ENCODE measurements around the gene AGER.

AGER gene

DNA sequence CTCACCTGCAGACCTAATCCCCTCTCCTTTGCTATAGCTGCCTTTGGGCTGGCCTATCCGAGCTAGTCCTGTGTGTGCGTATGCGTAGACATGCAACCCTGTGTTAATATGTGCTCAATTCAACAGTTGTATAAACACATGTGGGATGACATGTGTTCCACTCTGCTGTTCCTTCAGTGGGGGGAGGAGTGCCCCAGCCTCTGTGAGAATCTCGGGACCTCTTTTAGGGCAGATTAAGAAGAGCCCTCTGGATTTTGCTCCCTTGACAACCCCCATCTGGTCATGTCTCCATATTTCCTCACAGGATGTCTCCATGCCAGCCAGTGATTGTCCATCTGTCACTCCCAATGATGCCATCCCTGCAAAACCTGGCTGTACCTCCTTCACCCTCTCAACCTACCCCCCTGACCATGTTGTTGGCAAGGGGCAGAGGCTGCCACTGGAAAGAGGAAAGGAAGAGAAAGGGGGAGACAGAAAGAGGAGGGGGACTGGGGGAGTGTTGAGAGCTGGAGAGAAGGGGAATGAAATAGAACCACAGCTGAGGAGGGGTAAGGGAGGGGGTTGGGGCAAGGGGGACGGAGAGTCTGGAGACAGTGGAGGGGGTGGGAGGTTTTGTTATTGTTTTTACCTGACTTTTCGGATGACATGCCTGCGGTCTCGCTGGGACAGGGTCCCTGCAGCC lies 32.7 kb downstream of the AGER start:
- Histone ChIP-seq H3K4me3 (ENCODE audit: low read depth in 1 of 2, low read length in 2 of 2) (no peak overlapping the region), H3K9ac (ENCODE audit: low read depth, low read length) (no peak overlapping the region), H3K9me3 (ENCODE audit: insufficient read depth, low read length, severe bottlenecking) (no peaks in the 10 kb centered on the region), H3K4me1 (ENCODE audit: insufficient read depth, low read length) (peaks cover 25% of the 10 kb centered on the region), H3K27ac (ENCODE audit: low read length) (no peak overlapping the region), H3K36me3 (ENCODE audit: insufficient read depth, low read length) (peaks cover 10% of the 10 kb centered on the region), H2AFZ (ENCODE audit: low read depth, low read length) (no peak overlapping the region), H3K27me3 (ENCODE audit: insufficient read depth, low read length, poor library complexity) (peaks cover 7% of the 10 kb centered on the region), H4K20me1 (ENCODE audit: insufficient read depth, low read length) (peaks cover 9% of the 10 kb centered on the region; the same call in 1 of the 2 replicates), H3K79me2 (ENCODE audit: insufficient read depth, low read length) (peaks cover 20% of the 10 kb centered on the region), H3K4me2 (ENCODE audit: insufficient read depth, low read length) (no peak overlapping the region)
- TF ChIP-seq, protein P1, sequence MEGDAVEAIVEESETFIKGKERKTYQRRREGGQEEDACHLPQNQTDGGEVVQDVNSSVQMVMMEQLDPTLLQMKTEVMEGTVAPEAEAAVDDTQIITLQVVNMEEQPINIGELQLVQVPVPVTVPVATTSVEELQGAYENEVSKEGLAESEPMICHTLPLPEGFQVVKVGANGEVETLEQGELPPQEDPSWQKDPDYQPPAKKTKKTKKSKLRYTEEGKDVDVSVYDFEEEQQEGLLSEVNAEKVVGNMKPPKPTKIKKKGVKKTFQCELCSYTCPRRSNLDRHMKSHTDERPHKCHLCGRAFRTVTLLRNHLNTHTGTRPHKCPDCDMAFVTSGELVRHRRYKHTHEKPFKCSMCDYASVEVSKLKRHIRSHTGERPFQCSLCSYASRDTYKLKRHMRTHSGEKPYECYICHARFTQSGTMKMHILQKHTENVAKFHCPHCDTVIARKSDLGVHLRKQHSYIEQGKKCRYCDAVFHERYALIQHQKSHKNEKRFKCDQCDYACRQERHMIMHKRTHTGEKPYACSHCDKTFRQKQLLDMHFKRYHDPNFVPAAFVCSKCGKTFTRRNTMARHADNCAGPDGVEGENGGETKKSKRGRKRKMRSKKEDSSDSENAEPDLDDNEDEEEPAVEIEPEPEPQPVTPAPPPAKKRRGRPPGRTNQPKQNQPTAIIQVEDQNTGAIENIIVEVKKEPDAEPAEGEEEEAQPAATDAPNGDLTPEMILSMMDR (IDR thresholded peaks at IDR 0.05; ENCODE audit: borderline replicate concordance, extremely low read depth, low read length, poor library complexity, severe bottlenecking): no peak
- no peak for TF ChIP-seq EZH2 (IDR thresholded peaks at IDR 0.05; ENCODE audit: borderline replicate concordance, low read depth, low read length, severe bottlenecking)
- DNase-seq (no peak), ATAC-seq (ENCODE audit: insufficient read depth, low read depth) (no peak)

- DNase-seq: no peak
- TF ChIP-seq EZH2 (IDR thresholded peaks at IDR 0.05; ENCODE audit: borderline replicate concordance, low read depth, low read length, severe bottlenecking): no peak
- TF ChIP-seq, protein P1 (IDR thresholded peaks at IDR 0.05; ENCODE audit: borderline replicate concordance, extremely low read depth, low read length, poor library complexity, severe bottlenecking): no peak
- Histone ChIP-seq H3K27ac (ENCODE audit: low read length) (no peak overlapping the region), H3K4me2 (ENCODE audit: insufficient read depth, low read length) (no peak overlapping the region), H3K9me3 (ENCODE audit: insufficient read depth, low read length, severe bottlenecking) (no peaks in the 10 kb centered on the region), H3K9ac (ENCODE audit: low read depth, low read length) (no peak overlapping the region), H4K20me1 (ENCODE audit: insufficient read depth, low read length) (0 out of 2 replicates have a peak, but pooled peaks cover 3% of the 10 kb centered on the region), H2AFZ (ENCODE audit: low read depth, low read length) (no peak overlapping the region), H3K36me3 (ENCODE audit: insufficient read depth, low read length) (no peaks in the 10 kb centered on the region; the same call in 1 of the 2 replicates), H3K4me1 (ENCODE audit: insufficient read depth, low read length) (peaks cover 18% of the 10 kb centered on the region), H3K27me3 (ENCODE audit: insufficient read depth, low read length, poor library complexity) (peaks cover 15% of the 10 kb centered on the region), H3K4me3 (ENCODE audit: low read depth in 1 of 2, low read length in 2 of 2) (no peak overlapping the region), H3K79me2 (ENCODE audit: insufficient read depth, low read length) (peaks cover 12% of the 10 kb centered on the region)
- ATAC-seq (ENCODE audit: insufficient read depth, low read depth): no peak
Measured at GRCh38 chr6:32149932-32150870, 33.9 kb downstream of the AGER start.

DNA sequence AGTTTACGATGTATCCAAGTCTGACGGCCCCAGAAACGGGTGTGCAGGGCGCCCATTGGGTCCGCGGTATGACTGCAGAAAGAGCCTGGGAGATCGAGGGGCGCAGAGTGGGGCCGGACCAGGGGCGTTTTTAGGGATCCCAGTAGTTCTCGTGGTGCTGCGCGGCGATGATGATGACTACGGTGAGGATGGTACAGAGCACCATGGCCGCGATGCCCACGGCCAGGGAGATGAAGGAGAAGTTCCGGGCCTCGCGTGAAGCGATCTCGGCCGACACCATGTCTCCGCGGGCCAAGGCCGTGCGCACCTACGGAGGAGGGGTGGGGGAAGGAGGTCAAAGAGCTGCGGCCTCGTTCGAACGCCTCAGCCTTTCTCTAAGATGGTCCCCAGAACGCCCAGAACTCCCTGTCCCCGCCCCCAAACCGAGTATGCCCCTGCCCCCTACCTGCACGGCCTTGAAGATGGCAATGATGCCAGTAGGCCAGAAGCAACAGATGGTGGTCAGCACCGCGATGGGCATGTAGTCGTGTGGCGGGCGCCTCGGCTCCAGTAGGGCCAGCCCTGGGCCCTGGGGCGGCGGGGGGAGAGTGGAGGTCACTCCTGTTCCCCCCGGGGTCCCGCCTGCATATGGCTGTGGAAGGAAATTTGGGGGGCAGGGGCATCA lies 34.8 kb downstream of the AGER start:
- no peak overlapping the region for H3K27ac ChIP-seq (ENCODE audit: low read length)
- H3K4me2 ChIP-seq (ENCODE audit: insufficient read depth, low read length): no peak overlapping the region
- TF ChIP-seq, protein P1 (IDR thresholded peaks at IDR 0.05; ENCODE audit: borderline replicate concordance, extremely low read depth, low read length, poor library complexity, severe bottlenecking): no peak
- no peak for TF ChIP-seq EZH2 (IDR thresholded peaks at IDR 0.05; ENCODE audit: borderline replicate concordance, low read depth, low read length, severe bottlenecking)
- no peaks in the 10 kb centered on the region for H4K20me1 ChIP-seq (ENCODE audit: insufficient read depth, low read length)
- H3K27me3 ChIP-seq (ENCODE audit: insufficient read depth, low read length, poor library complexity): peaks cover 15% of the 10 kb centered on the region
- H2AFZ ChIP-seq (ENCODE audit: low read depth, low read length): no peak overlapping the region
- H3K9ac ChIP-seq (ENCODE audit: low read depth, low read length): no peak overlapping the region
- no peak overlapping the region for H3K4me3 ChIP-seq (ENCODE audit: low read depth in 1 of 2, low read length in 2 of 2)
- no peaks in the 10 kb centered on the region for H3K36me3 ChIP-seq (ENCODE audit: insufficient read depth, low read length)
- ATAC-seq (ENCODE audit: insufficient read depth, low read depth) (no peak), DNase-seq (no peak)
- H3K9me3 ChIP-seq (ENCODE audit: insufficient read depth, low read length, severe bottlenecking): no peaks in the 10 kb centered on the region
- H3K79me2 ChIP-seq (ENCODE audit: insufficient read depth, low read length): peaks cover 2% of the 10 kb centered on the region
- H3K4me1 ChIP-seq (ENCODE audit: insufficient read depth, low read length): peaks cover 10% of the 10 kb centered on the region
